Islet of Langerhans (tissue), 1 donor: ENCODE results near the gene QARS1.

Experiments
- FAIRE-seq: peaks from one replicate; lab custom pipeline; 2011; peaks lifted over from hg19 to GRCh38; lab: Jason Lieb, UNC

Gene QARS1

DNA sequence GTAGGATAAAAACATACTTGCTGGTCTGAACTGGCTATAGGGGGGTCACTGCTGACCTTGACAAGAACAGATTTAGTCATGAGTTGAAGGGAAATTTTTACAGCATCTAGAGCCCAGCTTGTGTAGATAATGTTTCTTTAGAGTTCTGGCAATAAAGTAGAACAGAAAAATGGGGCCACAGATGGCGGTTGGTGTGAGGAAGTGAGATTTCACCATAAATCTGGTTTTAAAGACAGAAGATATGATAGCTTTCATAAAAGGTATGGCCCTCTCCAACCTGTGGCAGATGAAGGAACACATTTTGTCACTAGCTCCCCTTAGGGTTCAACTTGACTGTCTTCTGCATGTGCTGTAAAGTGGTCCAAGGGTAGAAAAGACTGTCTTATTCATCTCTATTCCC lies 51.0 kb downstream of the QARS1 start:
- no peak for FAIRE-seq
